PFSK-1 (cell line): Measurements from ENCODE around the gene NFIB.

Source experiments
- FOXP2 ChIP-seq: optimal IDR thresholded peaks from 2 replicates; pipeline ENCODE3; 2011; ENCODE audit warnings: borderline replicate concordance, control low read depth, inconsistent platforms; ENCODE audit not compliant: insufficient read depth; ENCODE audit errors: extremely low read length, extremely low read depth
- POLR2AphosphoS5 ChIP-seq: IDR thresholded peaks from 2 replicates; pipeline ENCODE4 v1.6.1; 2012; ENCODE audit warnings: low read depth, mild to moderate bottlenecking, control low read depth, low read length, moderate library complexity
- REST ChIP-seq, 2 experiments: IDR thresholded peaks; 2 replicates each; pipeline versions ENCODE4 v1.6.1 to v1.8.0; 2011 to 2012; ENCODE audit warnings: low read depth in 2 of 2, low read length in 2 of 2, control low read depth in 1 of 2, inconsistent platforms in 1 of 2, mild to moderate bottlenecking in 1 of 2, moderate library complexity in 1 of 2; ENCODE audit not compliant: insufficient read depth in 1 of 2
- SIN3A ChIP-seq: IDR thresholded peaks from 2 replicates; pipeline ENCODE4 v1.6.1; 2012; ENCODE audit warnings: mild to moderate bottlenecking, low read length, moderate library complexity, borderline replicate concordance; ENCODE audit not compliant: insufficient read depth
- TAF1 ChIP-seq: IDR thresholded peaks from 2 replicates; pipeline ENCODE4 v1.6.1; 2012; ENCODE audit warnings: low read length, control low read depth, borderline replicate concordance; ENCODE audit not compliant: insufficient read depth

The NFIB gene

DNA sequence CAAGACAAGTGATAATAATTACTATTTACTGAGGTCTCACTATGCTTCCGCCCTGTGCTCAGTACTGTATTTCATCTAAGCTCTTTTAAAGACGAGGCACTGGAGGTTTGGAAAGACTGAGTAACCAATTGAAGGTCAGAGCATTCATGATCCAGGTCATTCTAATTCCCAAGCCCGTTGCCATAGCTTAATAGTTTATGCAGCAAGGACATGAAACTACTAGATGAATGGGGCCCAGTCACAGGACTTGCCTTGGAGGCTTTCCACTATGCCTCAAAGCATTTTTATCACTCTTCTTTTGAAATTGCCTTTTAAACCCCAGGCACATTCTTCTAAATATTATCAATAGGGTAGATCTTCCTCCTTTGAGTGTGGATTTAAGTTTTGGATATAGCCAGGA, 17.2 kb upstream of the NFIB start:
- TF ChIP-seq TAF1, result no peak
- TF ChIP-seq REST (IDR thresholded peaks at IDR 0.05; ENCODE audit: insufficient read depth in 1 of 2, low read depth in 2 of 2, low read length in 2 of 2), result no peak
- TF ChIP-seq SIN3A, result no peak
- TF ChIP-seq FOXP2, result no peak
- no peak for TF ChIP-seq POLR2AphosphoS5

GRCh38 chr9:14327036-14327435, 13.1 kb upstream of the NFIB start:
- no peak for TF ChIP-seq FOXP2
- TF ChIP-seq POLR2AphosphoS5, result no peak
- no peak for TF ChIP-seq TAF1
- TF ChIP-seq SIN3A, result no peak
- TF ChIP-seq REST (IDR thresholded peaks at IDR 0.05; ENCODE audit: insufficient read depth in 1 of 2, low read depth in 2 of 2, low read length in 2 of 2), result no peak

- TF ChIP-seq TAF1, result no peak
- no peak for TF ChIP-seq REST (IDR thresholded peaks at IDR 0.05; ENCODE audit: insufficient read depth in 1 of 2, low read depth in 2 of 2, low read length in 2 of 2)
- no peak for TF ChIP-seq POLR2AphosphoS5
- no peak for TF ChIP-seq FOXP2
- no peak for TF ChIP-seq SIN3A
Measured at GRCh38 chr9:14326264-14326826, 12.4 kb upstream of the NFIB start.

DNA sequence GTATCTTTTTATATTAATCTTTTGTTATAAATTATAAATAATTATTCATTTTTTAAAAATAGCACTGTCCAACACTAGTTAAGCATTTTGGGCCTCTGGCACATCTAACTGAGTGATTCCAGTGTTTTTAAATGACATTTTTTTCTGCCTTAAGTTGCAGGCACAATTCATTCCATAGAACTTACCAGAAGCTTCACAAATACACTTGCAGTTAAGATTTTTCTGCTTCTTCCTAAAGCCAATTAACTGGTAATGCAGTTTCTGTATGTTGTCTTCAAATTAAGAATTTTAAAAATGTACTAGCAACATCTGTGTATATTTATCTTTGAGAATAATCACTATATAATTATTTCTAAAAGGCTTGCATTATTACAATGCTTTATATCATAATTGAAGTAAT, 11.2 kb upstream of the NFIB start:
- no peak for TF ChIP-seq SIN3A
- TF ChIP-seq TAF1, result no peak
- TF ChIP-seq REST (IDR thresholded peaks at IDR 0.05; ENCODE audit: insufficient read depth in 1 of 2, low read depth in 2 of 2, low read length in 2 of 2), result no peak
- no peak for TF ChIP-seq FOXP2
- TF ChIP-seq POLR2AphosphoS5, result no peak
